K562 (cell line): ENCODE data around the gene ATP12A. TPM values are rescaled to one million over a fixed set of nuclear protein-coding genes. Genes with fewer than 3 reads are reported as not detected.

ENCODE experiments used
- ATAC-seq: fragments of 200-7000 bp; cut with Tn5 transposase; 3 replicates; pipeline ENCODE4 v1.9.1; 2020; ENCODE audit warnings: moderate library complexity
- BruUV-seq: library from RNA; stranded (reverse); fragments of 400-500 nt; replicated peaks from 2 replicates; lab custom pipeline; 2021; lab: Mats Ljungman, UMichigan
- CTCF ChIA-PET: fragments of 300-600 bp; formaldehyde crosslinking; extraction: SDS; loops from one replicate; lab custom pipeline; 2021; ENCODE audit warnings: low intra/inter-chr PET ratio; lab: Yijun Ruan, JAX
- POLR2A ChIA-PET: fragments of 300-600, 350-650 bp; sonication (Branson Sonifier 250); formaldehyde crosslinking; extraction: SDS; loops from one replicate; lab custom pipeline; 2021; ENCODE audit warnings: antibody characterized with exemption, inconsistent platforms; lab: Yijun Ruan, JAX
- DNase-seq, 4 experiments: peaks; one replicate each; pipeline versions ENCODE4 v3.0.0 to v3.0.0-alpha.2; 2011 to 2018; ENCODE audit warnings: low spot score in 3 of 4, mixed read lengths in 3 of 4; ENCODE audit errors: extremely low read depth in 1 of 4
- FAIRE-seq: peaks from 2 replicates; lab custom pipeline; 2011; peaks lifted over from hg19 to GRCh38; lab: Jason Lieb, UNC
- H2AFZ ChIP-seq: 2 replicates; pipeline ENCODE4 v1.6.0; 2011; ENCODE audit warnings: low read depth, low read length, control low read depth, inconsistent platforms
- H3K27ac ChIP-seq: fragments of 200-600 bp; 3 replicates; pipeline ENCODE4 v1.8.0; 2011; ENCODE audit warnings: low read depth, mild to moderate bottlenecking, control low read depth, inconsistent platforms, low read length, moderate library complexity, mixed read lengths; ENCODE audit errors: extremely low read depth
- H3K27me3 ChIP-seq, 2 experiments: fragments of 300-600 bp in 1 of 2; 2 replicates in 1 of 2; 3 replicates in 1 of 2; pipeline versions ENCODE4 v1.6.0 to v1.8.0; 2011; ENCODE audit warnings: inconsistent platforms in 2 of 2, low read length in 2 of 2, mild to moderate bottlenecking in 1 of 2, mixed read lengths in 1 of 2, moderate library complexity in 1 of 2; ENCODE audit not compliant: control insufficient read depth in 2 of 2, insufficient read depth in 2 of 2
- H3K36me3 ChIP-seq: fragments of 300-600 bp; 3 replicates; pipeline ENCODE4 v1.8.0; 2011; ENCODE audit warnings: mild to moderate bottlenecking, low read length, inconsistent platforms; ENCODE audit not compliant: control insufficient read depth, insufficient read depth
- H3K4me1 ChIP-seq, 2 experiments: fragments of 200-600 bp in 1 of 2; replicated peaks in 1 of 2; 2 replicates in 1 of 2; 3 replicates in 1 of 2; pipeline versions ENCODE4 v1.5.1 to v1.8.0; 2011; ENCODE audit warnings: inconsistent platforms in 2 of 2, low read length in 2 of 2, mild to moderate bottlenecking in 1 of 2, mixed read lengths in 1 of 2, moderate library complexity in 1 of 2; ENCODE audit not compliant: control insufficient read depth in 2 of 2, insufficient read depth in 2 of 2
- H3K4me2 ChIP-seq: 2 replicates; pipeline ENCODE4 v1.6.1; 2011; ENCODE audit warnings: low read length, control low read depth, inconsistent platforms, mixed read lengths; ENCODE audit not compliant: insufficient read depth
- H3K4me3 ChIP-seq: fragments of 200-600 bp; sonication (generic), shearing (Covaris generic); 2 replicates; pipeline ENCODE4 v1.5.1; 2016; ENCODE audit warnings: control low read depth, inconsistent platforms
- H3K79me2 ChIP-seq: fragments of 200-600 bp; 3 replicates; pipeline ENCODE4 v1.8.0; 2011; ENCODE audit warnings: low read length, inconsistent platforms; ENCODE audit not compliant: control insufficient read depth, insufficient read depth
- H3K9ac ChIP-seq, 2 experiments: 2 replicates each; pipeline versions ENCODE4 v1.6.0 to v1.6.1; 2011; ENCODE audit warnings: low read depth in 2 of 2, low read length in 2 of 2, control low read depth in 1 of 2, inconsistent platforms in 1 of 2, mild to moderate bottlenecking in 1 of 2, mixed read lengths in 1 of 2; ENCODE audit not compliant: insufficient read depth in 1 of 2
- H3K9me1 ChIP-seq: one replicate; pipeline ENCODE4 v1.6.0; 2011; ENCODE audit warnings: inconsistent platforms, mild to moderate bottlenecking, low read length, moderate library complexity; ENCODE audit not compliant: control insufficient read depth, insufficient read depth
- H3K9me3 ChIP-seq: replicated peaks from 2 replicates; pipeline ENCODE4 v1.5.1; 2011; ENCODE audit warnings: low read depth, low read length, inconsistent platforms; ENCODE audit not compliant: control insufficient read depth, insufficient read depth
- H4K20me1 ChIP-seq: replicated peaks from 2 replicates; pipeline ENCODE4 v1.6.1; 2011; ENCODE audit warnings: low read length, inconsistent platforms, mixed read lengths; ENCODE audit not compliant: control insufficient read depth, insufficient read depth
- ARID1B ChIP-seq: fragments of 450-650 bp; IDR thresholded peaks from 2 replicates; pipeline ENCODE4 v1.6.1; 2016; ENCODE audit warnings: antibody characterized with exemption, mild to moderate bottlenecking, inconsistent platforms
- CEBPB ChIP-seq: fragments of 450-650 bp; IDR thresholded peaks from 2 replicates; pipeline ENCODE4 v1.6.1; 2016; ENCODE audit warnings: missing genetic modification characterization, missing compliant biosample characterization
- FUS ChIP-seq: fragments of 200-400 bp; formaldehyde crosslinking; optimal IDR thresholded peaks from 2 replicates; pipeline ENCODE3; 2017; ENCODE audit warnings: low read depth, low read length
- HES1 ChIP-seq: fragments of 450-650 bp; IDR thresholded peaks from 2 replicates; pipeline ENCODE4 v1.6.1; 2016; ENCODE audit warnings: low read depth, mild to moderate bottlenecking, moderate library complexity
- HNRNPH1 ChIP-seq: fragments of 200-400 bp; formaldehyde crosslinking; optimal IDR thresholded peaks from 2 replicates; pipeline ENCODE3; 2017; ENCODE audit warnings: low read depth, mild to moderate bottlenecking, low read length, moderate library complexity
- IRF9 ChIP-seq: fragments of 450-650 bp; IDR thresholded peaks from 2 replicates; pipeline ENCODE4 v1.6.1; 2016; ENCODE audit warnings: missing biosample characterization, missing genetic modification characterization
- MYC ChIP-seq, 2 experiments: fragments of 250-450 bp in 1 of 2; sonication (Bioruptor Pico) in 1 of 2; IDR thresholded peaks; 2 replicates each; pipeline versions ENCODE4 v1.5.1 to v1.6.1; 2012 to 2021; ENCODE audit warnings: low read depth in 2 of 2, borderline replicate concordance in 1 of 2, improper control_type of control experiment in 1 of 2, low read length in 1 of 2, mild to moderate bottlenecking in 1 of 2, moderate library complexity in 1 of 2
- PHB2 ChIP-seq: fragments of 450-650 bp; IDR thresholded peaks from 2 replicates; pipeline ENCODE4 v1.6.1; 2017; ENCODE audit warnings: low read depth
- ZNF124 ChIP-seq: sonication (generic); formaldehyde crosslinking; IDR thresholded peaks from 2 replicates; pipeline ENCODE4 v1.8.1; 2022; ENCODE audit warnings: missing genetic modification reagents
- ZNF75A ChIP-seq: fragments of 450-650 bp; formaldehyde crosslinking; IDR thresholded peaks from 2 replicates; pipeline ENCODE4 v1.4.0; 2020; ENCODE audit warnings: mild to moderate bottlenecking
- WGBS: fragments of 100-300 bp; shearing (Covaris generic); methylation state at CpG from one replicate; pipeline ENCODE4 v1.1.6; 2016; ENCODE audit warnings: low coverage, mixed read lengths; ENCODE audit not compliant: insufficient coverage; ENCODE audit errors: missing lambda C conversion rate; 5-methylcytosine and 5-hydroxymethylcytosine counted together
- in situ Hi-C: fragments of 300-500 bp; cut with MboI; formaldehyde crosslinking; loops from 4 replicates; pipeline ENCODE4 v1.15.0; 2018; ENCODE audit warnings: inconsistent platforms, mixed read lengths
- intact Hi-C: fragments of 100-400 bp; cut with micrococcal nuclease; formaldehyde crosslinking; loops from 2 replicates; pipeline ENCODE4 v1.14.2; 2022
- polyA plus RNA-seq, 8 experiments: library from polyadenylated mRNA; depleted of rRNA in 4 of 8; stranded (reverse) in 5 of 8; unstranded in 3 of 8; fragments of >200 nt; fragmentation: Nextera tagmentation in 2 of 8; fragmentation: Illumina TruSeq in 1 of 8; extraction: Ambion mirVana in 2 of 8; extraction: Trizol in 1 of 8; gene quantifications; 2 replicates each; pipeline versions ENCODE4 v1.2.1 to v1.2.3, GENCODE V29; 2011 to 2014; ENCODE audit warnings: inconsistent platforms in 1 of 8, missing spikeins in 1 of 8
- total RNA-seq, 7 experiments: library from RNA; depleted of rRNA in 6 of 7; stranded (reverse); fragments of >200 nt in 6 of 7; fragmentation: Illumina TruSeq in 2 of 7; extraction: Trizol in 2 of 7; gene quantifications; 2 replicates each; pipeline versions ENCODE4 v1.2.1 to v1.2.3, GENCODE V29; 2011 to 2021; ENCODE audit warnings: low replicate concordance in 1 of 7

The ATP12A gene
- total and polyA plus RNA-seq, 9 of the 15 experiments (the other 6 are each of a cell fraction or from before 2014, with no cell fraction given): not detected

GRCh38 chr13:24668955-24669582 lies 11.1 kb upstream of the ATP12A start:
- no peaks in the 10 kb centered on the region for H3K79me2 ChIP-seq
- intact Hi-C loops (no loop called here), in situ Hi-C loops (no loop called here)
- CTCF ChIA-PET: no interaction called here
- 2% methylated on average over 4 of the region's 5 CpGs for WGBS
- no peak for TF ChIP-seq HES1
- no peak for TF ChIP-seq PHB2
- no peak for TF ChIP-seq HNRNPH1
- no peak for TF ChIP-seq MYC (IDR thresholded peaks at IDR 0.05; ENCODE audit: low read depth, low read length)
- no peak for TF ChIP-seq MYC (CRISPR knock-in tag; IDR thresholded peaks at IDR 0.05; ENCODE audit: borderline replicate concordance, low read depth)
- no peak for TF ChIP-seq ZNF75A (CRISPR knock-in tag)
- TF ChIP-seq IRF9 (tag): no peak
- no peak for TF ChIP-seq CEBPB (tag)
- TF ChIP-seq ARID1B: no peak
- TF ChIP-seq FUS: no peak
- no peak for TF ChIP-seq ZNF124 (CRISPR knock-in tag)
- no peaks in the 10 kb centered on the region for H3K4me1 ChIP-seq
- no peak overlapping the region for H3K9ac ChIP-seq
- no TSS peak for BruUV-seq
- no peak overlapping the region for H2AFZ ChIP-seq
- ATAC-seq: no peak
- H3K4me2 ChIP-seq: no peak overlapping the region
- no peak for DNase-seq
- H3K27me3 ChIP-seq: peaks cover 0 to 23% of the 10 kb centered on the region in 2 experiments; a peak in 2 of 5 replicates
- no peak overlapping the region for H3K4me3 ChIP-seq
- no peak overlapping the region for H3K27ac ChIP-seq
- no peaks in the 10 kb centered on the region for H3K36me3 ChIP-seq
- no peaks in the 10 kb centered on the region for H3K9me1 ChIP-seq
- no peaks in the 10 kb centered on the region for H4K20me1 ChIP-seq
- POLR2A ChIA-PET: no interaction called here
- H3K9me3 ChIP-seq: no peaks in the 10 kb centered on the region
- FAIRE-seq: no peak
